Renal cortical epithelial cell (primary cell): ENCODE measurements around the gene DCST1. TPM values are rescaled to one million over a fixed set of nuclear protein-coding genes. Genes with fewer than 3 reads are reported as not detected.
"Not testable (repeated sequence)": the region's sequence is repeated elsewhere in the genome, so short reads cannot be mapped to it uniquely, and the experiment has no call there.

Experiments used
- DNase-seq: peaks from one replicate; pipeline ENCODE4 v3.0.0-alpha.2; 2011; ENCODE audit warnings: low read depth
- total RNA-seq: library from RNA; depleted of rRNA; stranded (reverse); fragments of >200 nt; gene quantifications from 2 replicates; pipeline ENCODE4 v1.2.3, GENCODE V29; 2014

DCST1 gene, protein sequence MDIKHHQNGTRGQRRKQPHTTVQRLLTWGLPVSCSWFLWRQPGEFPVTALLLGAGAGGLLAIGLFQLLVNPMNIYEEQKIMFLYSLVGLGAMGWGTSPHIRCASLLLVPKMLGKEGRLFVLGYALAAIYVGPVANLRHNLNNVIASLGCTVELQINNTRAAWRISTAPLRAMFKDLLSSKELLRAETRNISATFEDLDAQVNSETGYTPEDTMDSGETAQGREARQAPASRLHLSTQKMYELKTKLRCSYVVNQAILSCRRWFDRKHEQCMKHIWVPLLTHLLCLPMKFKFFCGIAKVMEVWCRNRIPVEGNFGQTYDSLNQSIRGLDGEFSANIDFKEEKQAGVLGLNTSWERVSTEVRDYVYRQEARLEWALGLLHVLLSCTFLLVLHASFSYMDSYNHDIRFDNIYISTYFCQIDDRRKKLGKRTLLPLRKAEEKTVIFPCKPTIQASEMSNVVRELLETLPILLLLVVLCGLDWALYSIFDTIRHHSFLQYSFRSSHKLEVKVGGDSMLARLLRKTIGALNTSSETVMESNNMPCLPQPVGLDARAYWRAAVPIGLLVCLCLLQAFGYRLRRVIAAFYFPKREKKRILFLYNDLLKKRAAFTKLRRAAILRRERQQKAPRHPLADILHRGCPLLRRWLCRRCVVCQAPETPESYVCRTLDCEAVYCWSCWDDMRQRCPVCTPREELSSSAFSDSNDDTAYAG
- total RNA-seq, result not detected in 2 replicates

DNA sequence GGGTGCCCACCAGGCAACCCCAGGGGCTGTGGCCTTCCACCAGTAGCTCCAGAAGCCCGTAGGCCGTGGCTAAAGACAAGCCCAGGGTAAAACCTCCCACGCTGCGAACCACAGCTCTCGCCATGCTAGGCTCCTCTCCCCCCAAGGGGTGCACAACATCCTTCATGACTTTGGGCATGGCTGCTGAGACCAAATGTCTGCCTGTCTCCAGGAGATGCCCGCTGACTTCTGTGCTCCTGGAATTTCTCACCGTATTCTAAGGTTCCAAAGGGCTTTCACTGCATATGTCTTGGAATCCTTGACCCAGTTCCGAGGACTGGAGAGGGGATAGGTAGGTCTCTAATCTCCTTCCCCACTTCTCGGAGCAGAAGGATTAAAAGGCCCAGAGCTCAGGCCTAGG lies at the start of gene DCST1, which contains the start of gene DCST2:
DCST1 (plus strand) TSS at position 301 of the 400 bp plus-strand sequence. CDS start 213 bp downstream, outside the sequence.
DCST2 (minus strand) TSS at position 258 of the 400 bp plus-strand sequence; CDS start at position 178, 80 bp downstream.
- DNase-seq, result no peak

DNA sequence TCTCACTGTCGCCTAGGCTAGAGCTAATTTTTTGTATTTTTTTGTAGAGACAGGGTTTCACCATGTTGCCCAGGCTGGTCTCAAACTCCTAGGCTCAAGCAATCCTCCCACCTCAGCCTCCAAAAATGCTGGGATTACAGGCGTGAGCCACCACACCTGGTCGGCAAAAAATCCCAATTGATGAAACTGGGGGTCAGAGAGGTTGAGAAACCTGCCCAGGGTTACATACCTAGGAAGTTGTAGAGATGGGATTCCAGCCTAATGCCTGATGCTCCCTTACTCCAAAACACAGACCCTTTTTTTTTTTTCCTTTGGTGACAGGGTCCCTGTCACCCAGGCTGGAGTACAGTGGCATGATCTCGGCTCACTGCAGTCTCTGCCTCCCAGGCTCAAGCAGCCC lies 46.9 kb upstream of the DCST1 start:
- not testable (repeated sequence) for DNase-seq

DNA sequence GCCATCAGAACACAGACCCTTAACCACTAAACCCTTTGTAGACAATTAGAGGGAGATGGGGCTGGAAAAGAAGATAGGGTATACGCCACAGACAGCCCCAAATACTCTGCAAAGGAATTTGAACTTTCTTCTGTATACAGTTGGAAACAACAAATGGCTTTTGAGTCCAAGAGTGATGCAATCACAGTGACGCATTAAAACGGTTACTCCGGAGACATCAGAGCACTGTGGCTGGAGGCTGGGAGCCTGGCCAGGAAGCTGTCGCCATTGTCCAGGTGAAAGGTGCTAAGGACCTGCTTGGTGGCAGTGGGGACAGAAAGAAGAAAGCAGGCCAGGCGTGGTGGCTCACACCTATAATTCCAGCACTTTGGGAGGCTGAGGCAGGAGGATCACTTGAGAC lies 46.3 kb upstream of the DCST1 start:
- no peak for DNase-seq

DNA sequence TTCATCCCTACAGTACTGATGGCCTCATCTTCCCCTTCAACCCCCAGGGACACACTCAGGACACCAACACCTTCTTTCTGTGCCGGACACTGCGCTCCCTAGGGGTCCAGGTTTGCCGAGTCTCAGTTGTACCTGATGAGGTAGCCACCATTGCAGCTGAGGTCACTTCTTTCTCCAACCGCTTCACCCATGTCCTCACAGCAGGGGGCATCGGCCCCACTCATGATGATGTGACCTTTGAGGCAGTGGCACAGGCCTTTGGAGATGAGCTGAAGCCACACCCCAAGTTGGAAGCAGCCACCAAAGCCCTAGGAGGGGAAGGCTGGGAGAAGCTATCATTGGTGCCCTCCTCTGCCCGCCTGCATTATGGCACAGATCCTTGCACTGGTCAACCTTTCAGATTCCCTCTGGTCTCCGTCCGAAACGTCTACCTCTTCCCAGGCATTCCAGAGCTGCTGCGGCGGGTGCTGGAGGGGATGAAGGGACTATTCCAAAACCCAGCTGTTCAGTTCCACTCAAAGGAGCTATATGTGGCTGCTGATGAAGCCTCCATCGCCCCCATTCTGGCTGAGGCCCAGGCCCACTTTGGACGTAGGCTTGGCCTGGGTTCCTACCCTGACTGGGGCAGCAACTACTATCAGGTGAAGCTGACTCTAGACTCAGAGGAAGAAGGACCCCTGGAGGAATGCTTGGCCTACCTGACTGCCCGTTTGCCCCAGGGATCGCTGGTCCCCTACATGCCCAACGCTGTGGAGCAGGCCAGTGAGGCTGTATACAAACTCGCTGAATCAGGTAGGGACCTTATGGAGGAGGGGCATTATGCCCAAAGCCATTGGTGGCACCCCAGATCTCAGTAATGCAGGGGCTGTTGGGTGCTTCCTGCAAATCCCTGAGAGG lies 45.3 kb upstream of the DCST1 start:
- no peak for DNase-seq

- DNase-seq, result no peak
Measured at GRCh38 chr1:154989195-154989860, 44.3 kb upstream of the DCST1 start.

- no peak for DNase-seq
Measured at GRCh38 chr1:154990276-154990675, 43.3 kb upstream of the DCST1 start.

DNA sequence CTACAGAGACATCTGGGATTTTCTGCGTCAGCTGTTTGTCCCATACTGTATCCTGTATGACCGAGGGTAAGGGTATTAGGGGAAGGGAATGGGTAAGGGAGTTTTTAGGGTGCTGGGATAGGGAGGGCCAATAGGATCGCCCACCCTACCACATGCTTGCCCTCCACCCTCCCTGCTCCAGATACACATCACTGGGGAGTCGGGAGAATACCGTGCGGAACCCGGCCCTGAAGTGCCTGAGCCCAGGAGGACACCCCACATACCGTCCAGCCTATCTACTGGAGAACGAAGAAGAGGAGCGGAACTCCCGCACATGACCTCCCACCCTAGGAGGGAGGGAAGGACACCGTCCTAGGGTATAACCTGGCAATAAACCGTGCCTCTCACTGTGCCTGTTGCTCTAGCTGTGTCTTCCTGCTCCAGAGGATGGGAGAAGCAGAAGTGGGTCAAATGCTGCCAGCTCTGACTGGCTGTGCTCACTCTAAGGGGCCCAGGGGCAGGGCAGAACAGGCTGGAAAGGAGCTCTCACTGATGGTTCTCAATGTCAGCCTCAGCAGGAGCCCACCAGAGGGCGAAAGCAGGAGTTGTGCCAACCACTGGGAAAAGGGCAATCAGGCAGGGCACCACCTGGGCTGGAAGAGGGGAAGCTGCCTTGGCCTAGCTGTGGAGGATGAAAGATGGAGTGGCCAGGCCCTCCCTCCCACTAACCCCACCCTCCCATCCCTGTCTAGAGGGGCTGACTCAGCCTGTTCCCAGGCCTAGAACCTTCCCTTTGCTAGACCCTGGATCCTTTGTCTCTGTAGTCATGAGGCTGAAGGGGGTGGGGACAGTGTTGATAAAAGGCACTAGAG lies 40.7 kb upstream of the DCST1 start:
- no peak for DNase-seq

DNA sequence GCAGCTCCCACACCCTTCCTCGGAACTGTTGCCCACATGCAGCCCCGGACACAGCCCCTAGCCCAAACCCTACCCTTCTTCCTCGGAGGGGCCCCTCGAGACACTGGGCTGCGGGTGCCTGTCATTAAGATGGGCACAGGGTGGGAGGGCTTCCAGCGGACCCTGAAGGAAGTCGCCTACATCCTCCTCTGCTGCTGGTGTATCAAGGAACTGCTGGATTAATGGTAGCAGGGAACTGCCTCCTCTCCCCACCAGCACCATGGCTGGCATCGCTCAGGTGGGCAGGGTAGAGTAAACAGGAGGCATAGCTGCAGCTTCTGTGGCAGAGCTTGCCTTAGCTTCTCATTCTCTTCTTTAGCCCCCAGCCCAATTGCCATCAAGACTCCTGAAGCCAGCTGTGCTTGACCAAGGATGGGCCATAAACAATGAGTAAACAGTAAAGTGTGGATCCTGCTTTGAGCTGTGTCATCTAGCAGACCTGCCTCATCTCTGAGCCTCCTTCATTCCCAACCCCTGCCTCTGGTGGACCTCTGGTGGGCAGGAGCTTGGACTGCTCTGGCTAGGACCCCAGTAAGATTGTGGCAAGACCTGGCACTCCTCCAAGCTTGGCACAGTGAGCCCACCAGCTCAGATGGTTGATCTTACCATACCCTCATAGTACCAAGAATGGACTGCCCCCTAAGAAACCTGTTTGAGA lies 39.9 kb upstream of the DCST1 start, which contains the start of gene LENEP:
LENEP (plus strand) TSS at position 15 of the 697 bp plus-strand sequence; CDS start at position 37, 22 bp downstream.
- no peak for DNase-seq

GRCh38 chr1:154994269-154994587 lies 39.4 kb upstream of the DCST1 start:
- DNase-seq, result no peak

- DNase-seq, result no peak
Measured at GRCh38 chr1:154994591-154994990, 39.0 kb upstream of the DCST1 start.

DNA sequence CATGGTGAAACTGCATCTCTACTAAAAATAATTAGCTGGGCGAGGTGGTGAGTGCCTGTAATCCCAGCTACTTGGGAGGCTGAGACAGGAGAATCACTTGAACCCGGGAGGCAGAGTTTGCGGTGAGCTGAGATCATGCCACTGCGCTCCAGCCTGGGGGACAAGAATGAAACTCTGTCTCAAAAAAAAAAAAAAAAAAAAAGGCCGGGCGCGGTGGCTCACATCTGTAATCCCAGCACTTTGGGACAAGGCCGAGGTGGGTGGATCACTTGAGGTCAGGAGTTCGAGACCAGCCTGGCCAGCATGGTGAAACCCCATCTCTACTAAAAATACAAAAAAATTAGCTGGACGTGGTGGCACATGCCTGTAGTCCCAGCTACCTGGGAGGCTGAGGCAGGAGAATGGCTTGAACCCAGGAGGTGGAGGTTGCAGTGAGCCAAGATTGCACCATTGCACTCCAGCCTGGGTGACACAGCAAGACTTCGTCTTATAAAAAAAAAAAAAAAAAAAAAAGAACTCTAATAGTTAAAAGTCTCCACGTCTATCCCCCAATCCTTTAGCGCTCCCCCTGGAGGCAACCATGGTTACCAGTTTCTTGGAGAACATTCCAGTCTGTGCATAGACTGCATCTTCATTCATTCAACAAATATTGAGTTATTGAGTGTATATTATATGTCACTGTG lies 38.2 kb upstream of the DCST1 start:
- peak; percentile 75 for DNase-seq

DNA sequence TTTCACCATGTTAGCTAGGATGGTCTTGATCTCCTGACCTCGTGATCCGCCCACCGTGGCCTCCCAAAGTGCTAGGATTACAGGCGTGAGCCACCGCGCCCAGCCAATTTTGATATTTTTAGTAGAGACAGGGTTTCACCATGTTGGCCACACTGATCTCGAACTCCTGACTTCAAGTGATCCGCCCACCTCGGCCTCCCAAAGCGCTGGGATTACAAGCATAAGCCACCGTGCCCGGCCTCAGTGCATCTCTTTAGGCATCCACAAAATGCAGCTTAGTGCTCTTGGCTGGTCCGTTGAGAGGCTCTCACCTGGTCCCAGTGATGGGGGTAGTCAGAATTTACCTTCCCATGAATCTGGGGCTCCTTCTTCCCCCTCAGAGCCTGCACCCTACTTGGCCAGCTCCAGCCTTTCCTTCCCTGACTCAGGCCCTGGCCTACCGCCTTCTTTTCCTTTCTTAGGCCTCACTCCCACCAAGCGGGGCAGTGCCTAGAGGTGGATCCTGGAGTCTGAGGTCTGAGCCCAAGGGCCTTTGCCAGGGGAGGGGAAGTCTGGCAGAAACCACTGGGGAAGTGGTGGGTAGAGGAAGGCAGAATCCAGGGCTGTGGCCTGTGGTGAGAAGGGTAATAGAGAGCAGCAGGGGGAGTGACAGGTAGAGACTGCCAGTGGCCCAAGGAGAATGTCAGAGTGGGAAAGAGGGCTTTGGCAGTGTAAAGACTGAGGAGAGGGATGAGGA lies 36.5 kb upstream of the DCST1 start:
- no peak for DNase-seq

GRCh38 chr1:154998201-154998780 lies 35.3 kb upstream of the DCST1 start:
- DNase-seq, result no peak

DNA sequence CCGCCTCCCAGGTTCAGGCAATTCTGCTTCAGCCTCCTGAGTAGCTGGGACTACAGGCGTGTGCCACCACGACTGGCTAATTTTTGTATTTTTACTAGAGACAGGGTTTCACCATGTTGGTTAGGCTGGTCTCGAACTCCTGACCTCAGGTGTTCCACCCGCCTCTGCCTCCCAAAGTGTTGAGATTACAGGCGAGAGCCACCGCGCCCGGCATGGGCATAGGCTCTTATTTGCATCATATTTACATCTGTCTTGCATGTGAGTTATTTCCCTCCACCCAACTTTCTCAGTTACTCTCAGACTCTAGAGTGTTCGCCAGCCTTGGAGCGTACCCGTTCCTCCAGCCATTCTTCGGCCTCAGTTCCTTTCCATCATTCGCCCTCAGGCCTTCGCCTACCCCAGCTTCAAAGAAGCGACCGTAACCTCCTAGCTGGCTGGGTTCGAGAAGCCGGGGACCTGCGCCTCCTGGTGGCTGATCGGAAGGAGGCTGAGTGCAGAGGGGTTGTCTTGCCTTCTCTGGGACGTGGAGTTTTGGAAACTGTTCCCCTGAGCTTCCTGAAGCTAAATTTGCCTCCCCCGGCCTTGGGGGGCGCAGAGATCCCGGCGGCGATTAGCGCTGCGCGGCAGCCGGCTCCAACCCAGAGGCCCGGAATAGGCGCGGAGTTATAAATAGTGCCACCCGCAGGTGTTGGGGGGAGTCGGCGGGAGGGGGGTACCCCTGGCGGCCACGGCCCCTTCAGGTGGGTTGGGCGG lies 34.6 kb upstream of the DCST1 start:
- DNase-seq, result peak; percentile 35

DNA sequence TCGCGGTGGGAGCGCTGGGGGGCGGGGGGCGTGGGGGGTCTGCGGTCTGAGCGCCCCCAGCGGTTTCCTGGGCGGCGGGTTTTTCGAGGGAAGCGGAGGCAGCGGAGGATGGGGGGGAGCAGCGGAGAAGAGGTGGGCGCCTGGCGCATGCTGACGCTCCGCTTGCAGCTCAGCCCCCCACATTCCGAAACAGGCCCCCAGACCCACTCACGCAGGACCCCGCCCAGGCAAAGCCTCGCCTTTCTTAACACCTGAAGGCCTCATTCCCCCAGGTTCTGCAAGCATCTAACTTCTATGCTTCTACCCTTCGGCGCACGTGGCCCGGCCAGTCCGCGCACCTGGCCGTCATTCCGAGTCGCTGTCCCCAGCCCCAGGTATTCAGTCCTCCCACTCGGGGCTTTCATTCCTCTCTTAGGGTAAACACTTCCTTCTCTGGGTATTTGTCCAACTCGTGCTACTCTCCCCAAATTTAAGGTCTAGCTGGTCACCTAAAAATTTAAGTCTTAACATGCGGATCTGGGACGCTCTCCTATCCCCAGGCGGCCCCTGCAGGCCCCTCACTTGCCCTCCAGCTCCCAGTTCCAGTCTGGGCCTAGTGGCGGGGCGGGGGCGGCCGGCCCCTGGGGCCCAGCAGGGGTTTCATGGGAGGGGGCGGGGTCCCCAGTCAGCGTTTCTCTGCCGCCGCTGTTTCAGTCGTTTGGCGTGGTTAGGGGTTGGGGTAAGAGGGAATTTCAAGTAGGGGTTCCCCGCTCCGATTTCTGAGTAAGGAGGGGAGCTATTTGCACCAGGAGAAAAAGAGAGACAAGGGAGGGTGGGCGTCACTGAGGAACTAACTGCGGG lies 33.8 kb upstream of the DCST1 start:
- no peak for DNase-seq

DNA sequence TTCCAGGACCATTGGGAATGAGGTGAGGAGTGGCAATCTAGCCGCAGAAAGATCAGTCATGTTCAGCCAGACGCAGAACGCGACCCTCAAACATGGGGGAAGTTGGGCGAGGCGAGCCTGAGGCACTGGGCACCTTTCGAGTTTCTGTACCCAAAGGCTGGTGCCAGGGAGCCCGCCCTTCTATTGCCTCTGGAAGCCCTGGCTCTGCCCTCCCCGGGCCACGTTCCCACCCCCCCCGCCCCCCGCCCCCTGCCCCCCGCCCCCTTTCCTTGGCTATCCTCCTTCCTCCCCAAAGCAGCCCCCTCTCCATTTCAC lies 33.3 kb upstream of the DCST1 start:
- DNase-seq, result no peak
